Parietal lobe (tissue), 2 donors: ENCODE data around the gene RB1. TPM values are rescaled to one million over a fixed set of nuclear protein-coding genes. Genes with fewer than 3 reads are reported as not detected.

Source experiments
- small RNA-seq: library from RNA; depleted of rRNA; stranded (forward); fragments of <200 nt; gene quantifications from one replicate; pipeline ENCODE3, GENCODE V24; 2014; ENCODE audit warnings: low replicate concordance
- total RNA-seq: library from RNA; depleted of rRNA; stranded (reverse); fragments of >200 nt; gene quantifications from one replicate; pipeline ENCODE4 v1.2.3, GENCODE V29; 2014

The RB1 gene
- 47.3 TPM for total RNA-seq

GRCh38 chr13:48303359-48304142 is at the start of gene RB1:
Gene RB1, plus strand, starts transcription at chr13:48303751. Its CDS starts 162 bp downstream, at chr13:48303913.

GRCh38 chr13:48412881-48413351 is 109.4 kb downstream of the RB1 start, which contains the start of gene LPAR6:
Gene LPAR6, minus strand, starts transcription at chr13:48413113. Its CDS starts 690 bp downstream, at chr13:48412423.

Small RNA genes lying within 50 kb of the gene (small RNA-seq; reads per million reads assigned to genes)
- not detected for gene RF00017

Other genes starting within 250 kb of the RB1 start
- 26.6 TPM for gene MED4, start 208.6 kb upstream of the RB1 start, total RNA-seq
- 97.3 TPM for gene ITM2B, start 70.5 kb upstream of the RB1 start, total RNA-seq
- 6.3 TPM for gene LPAR6, start 109.4 kb downstream of the RB1 start, total RNA-seq
- 38.5 TPM for gene RCBTB2, start 229.3 kb downstream of the RB1 start, total RNA-seq